Naive thymus-derived CD4-positive, alpha-beta T cell (primary cell): ENCODE measurements around the gene CLEC20A. TPM values are rescaled to one million over a fixed set of nuclear protein-coding genes. Genes with fewer than 3 reads are reported as not detected.

ENCODE experiments used
- ATAC-seq: fragments of 150-1000 bp; cut with Tn5 transposase; 2 replicates; pipeline ENCODE4 v1.10.0; 2021; ENCODE audit warnings: mild to moderate bottlenecking, moderate library complexity
- CTCF ChIA-PET: fragments of 350-600 bp; sonication (Branson Sonifier 250); formaldehyde crosslinking; loops from one replicate; lab custom pipeline; 2021; ENCODE audit warnings: antibody characterized with exemption; lab: Charles Lee
- POLR2A ChIA-PET: fragments of 350-600 bp; sonication (Branson Sonifier 250); formaldehyde crosslinking; loops from one replicate; lab custom pipeline; 2021; ENCODE audit warnings: antibody characterized with exemption, inconsistent platforms; lab: Charles Lee
- DNase-seq, 9 donors: peaks; one replicate each; pipeline versions ENCODE4 v3.0.0 to v3.0.0-alpha.2; 2020 to 2022; ENCODE audit warnings: mixed read lengths in 1 of 9
- H3K27ac ChIP-seq: one replicate; pipeline ENCODE4 v1.7.0; 2013; ENCODE audit warnings: mild to moderate bottlenecking, low read depth, low read length, moderate library complexity
- H3K27me3 ChIP-seq, 2 donors: one replicate each; pipeline ENCODE4 v1.7.0; 2013; ENCODE audit warnings: low read length in 2 of 2, mild to moderate bottlenecking in 2 of 2, moderate library complexity in 2 of 2; ENCODE audit not compliant: control insufficient read depth in 2 of 2, insufficient read depth in 2 of 2
- H3K36me3 ChIP-seq, 3 experiments: 1 replicate in 2 of 3; 2 replicates in 1 of 3; pipeline ENCODE4 v1.7.0; 2013; ENCODE audit warnings: low read length in 3 of 3, mild to moderate bottlenecking in 3 of 3, moderate library complexity in 1 of 3; ENCODE audit not compliant: insufficient read depth in 3 of 3, control insufficient read depth in 2 of 3
- H3K4me1 ChIP-seq, 2 donors: one replicate each; pipeline ENCODE4 v1.7.0; 2013; ENCODE audit warnings: low read length in 2 of 2, mild to moderate bottlenecking in 2 of 2, moderate library complexity in 1 of 2; ENCODE audit not compliant: control insufficient read depth in 2 of 2, insufficient read depth in 2 of 2
- H3K4me3 ChIP-seq: 2 replicates; pipeline ENCODE4 v1.7.0; 2013; ENCODE audit warnings: mild to moderate bottlenecking, low read length
- H3K9me3 ChIP-seq, 3 experiments: 1 replicate in 2 of 3; 2 replicates in 1 of 3; pipeline ENCODE4 v1.7.0; 2013; ENCODE audit warnings: low read length in 3 of 3; ENCODE audit not compliant: control insufficient read depth in 2 of 3
- H3K27ac Mint-ChIP-seq, 9 donors: one replicate each; pipeline ENCODE4 v1.8.0; 2020 to 2022; ENCODE audit warnings: mixed read lengths in 9 of 9, mild to moderate bottlenecking in 8 of 9, moderate library complexity in 5 of 9, inconsistent platforms in 2 of 9
- H3K27me3 Mint-ChIP-seq, 5 donors: one replicate each; pipeline ENCODE4 v1.8.0; 2021 to 2022; ENCODE audit warnings: mixed read lengths in 5 of 5, mild to moderate bottlenecking in 1 of 5
- H3K36me3 Mint-ChIP-seq, 5 donors: one replicate each; pipeline ENCODE4 v1.8.0; 2020 to 2022; ENCODE audit warnings: mixed read lengths in 5 of 5, mild to moderate bottlenecking in 3 of 5, inconsistent platforms in 1 of 5
- H3K4me1 Mint-ChIP-seq, 7 donors: one replicate each; pipeline ENCODE4 v1.8.0; 2020 to 2022; ENCODE audit warnings: mixed read lengths in 7 of 7, mild to moderate bottlenecking in 3 of 7, inconsistent platforms in 1 of 7
- H3K4me3 Mint-ChIP-seq, 10 donors: one replicate each; pipeline ENCODE4 v1.8.0; 2020 to 2022; ENCODE audit warnings: mild to moderate bottlenecking in 10 of 10, mixed read lengths in 10 of 10, moderate library complexity in 6 of 10, inconsistent platforms in 2 of 10
- H3K9me3 Mint-ChIP-seq, 11 donors: one replicate each; pipeline ENCODE4 v1.8.0; 2020 to 2022; ENCODE audit warnings: mixed read lengths in 11 of 11, mild to moderate bottlenecking in 4 of 11, inconsistent platforms in 1 of 11, moderate library complexity in 1 of 11
- intact Hi-C, 2 donors: fragments of 100-400 bp; cut with micrococcal nuclease; formaldehyde crosslinking; loops; one replicate each; pipeline ENCODE4 v1.15.1; 2023
- polyA plus RNA-seq, 2 donors: library from polyadenylated mRNA; unstranded; fragments of 300-500 nt; fragmentation: Illumina TruSeq; gene quantifications; one replicate each; pipeline ENCODE4 v1.2.3, GENCODE V29; 2021
- total RNA-seq, 6 experiments: library from RNA in 5 of 6; stranded (reverse) in 5 of 6; gene quantifications; 1 replicate in 5 of 6; 2 replicates in 1 of 6; pipeline ENCODE4 v1.2.3 and lab custom pipeline; 2021 to 2026

CLEC20A gene
- total and polyA plus RNA-seq, 7 experiments from 2014 or later = not detected

GRCh38 chr1:178521241-178521640 lies 24.5 kb upstream of the CLEC20A start:
- no peaks in the 10 kb centered on the region for H3K27me3 ChIP-seq
- H3K4me3 ChIP-seq = no peak overlapping the region
- H3K36me3 ChIP-seq = no peaks in the 10 kb centered on the region
- Mint-ChIP-seq H3K4me1 (peaks cover 0 to 2% (median 0%) of the 10 kb centered on the region in 7 donors), H3K27me3 (peaks cover 0 to 8% (median 0%) of the 10 kb centered on the region in 5 donors), H3K27ac (no peak overlapping the region), H3K9me3 (no peaks in the 10 kb centered on the region), H3K36me3 (no peaks in the 10 kb centered on the region), H3K4me3 (no peak overlapping the region)
- ChIA-PET CTCF (no interaction called here), POLR2A (no interaction called here)
- H3K9me3 ChIP-seq = no peaks in the 10 kb centered on the region
- DNase-seq (no peak), ATAC-seq (no peak)
- H3K27ac ChIP-seq = no peak overlapping the region
- intact Hi-C loops = no loop called here
- no peaks in the 10 kb centered on the region for H3K4me1 ChIP-seq

GRCh38 chr1:178520803-178521202 lies 24.0 kb upstream of the CLEC20A start:
- CTCF ChIA-PET = no interaction called here
- H3K9me3 Mint-ChIP-seq = no peaks in the 10 kb centered on the region
- no peak overlapping the region for H3K4me3 ChIP-seq
- ATAC-seq (no peak), DNase-seq (no peak)
- peaks cover 0 to 8% (median 0%) of the 10 kb centered on the region in 5 donors for H3K27me3 Mint-ChIP-seq
- no peaks in the 10 kb centered on the region for H3K4me1 ChIP-seq
- no peak overlapping the region for H3K27ac Mint-ChIP-seq
- intact Hi-C loops = no loop called here
- H3K27ac ChIP-seq = no peak overlapping the region
- no peaks in the 10 kb centered on the region for H3K27me3 ChIP-seq
- H3K9me3 ChIP-seq = no peaks in the 10 kb centered on the region
- POLR2A ChIA-PET = no interaction called here
- peaks cover 0 to 2% (median 0%) of the 10 kb centered on the region in 7 donors for H3K4me1 Mint-ChIP-seq
- H3K36me3 ChIP-seq = no peaks in the 10 kb centered on the region
- no peaks in the 10 kb centered on the region for H3K36me3 Mint-ChIP-seq
- H3K4me3 Mint-ChIP-seq = no peak overlapping the region

- CTCF ChIA-PET = interaction anchor here (0.7 kb wide), 1 partner anchor 587 kb away, joined by 3 read pairs; no protein-coding TSS in a partner anchor
- no peak overlapping the region for H3K4me3 Mint-ChIP-seq
- Histone ChIP-seq H3K27ac (no peak overlapping the region), H3K36me3 (no peaks in the 10 kb centered on the region), H3K27me3 (no peaks in the 10 kb centered on the region), H3K4me3 (no peak overlapping the region), H3K9me3 (no peaks in the 10 kb centered on the region), H3K4me1 (no peaks in the 10 kb centered on the region)
- intact Hi-C loops = no loop called here
- no peak overlapping the region for H3K27ac Mint-ChIP-seq
- no peaks in the 10 kb centered on the region for H3K9me3 Mint-ChIP-seq
- H3K27me3 Mint-ChIP-seq = peaks cover 0 to 8% (median 0%) of the 10 kb centered on the region in 5 donors
- peaks cover 0 to 2% (median 0%) of the 10 kb centered on the region in 7 donors for H3K4me1 Mint-ChIP-seq
- H3K36me3 Mint-ChIP-seq = no peaks in the 10 kb centered on the region
- ATAC-seq (no peak), DNase-seq (no peak)
- POLR2A ChIA-PET = interaction anchor here (0.6 kb wide), 1 partner anchor 193 kb away, joined by 3 read pairs; no protein-coding TSS in a partner anchor
These were observed 22.1 kb upstream of the CLEC20A start for GRCh38 chr1:178518894-178519293.

- ChIA-PET CTCF (no interaction called here), POLR2A (no interaction called here)
- no peaks in the 10 kb centered on the region for H3K27me3 ChIP-seq
- H3K27me3 Mint-ChIP-seq = peaks cover 0 to 8% (median 0%) of the 10 kb centered on the region in 5 donors
- H3K4me1 ChIP-seq = no peaks in the 10 kb centered on the region
- H3K36me3 Mint-ChIP-seq = no peaks in the 10 kb centered on the region
- H3K4me3 ChIP-seq = no peak overlapping the region
- no peaks in the 10 kb centered on the region for H3K9me3 Mint-ChIP-seq
- peaks cover 0 to 2% (median 0%) of the 10 kb centered on the region in 7 donors for H3K4me1 Mint-ChIP-seq
- H3K27ac ChIP-seq = no peak overlapping the region
- H3K9me3 ChIP-seq = no peaks in the 10 kb centered on the region
- DNase-seq (no peak), ATAC-seq (no peak)
- intact Hi-C loops = no loop called here
- no peaks in the 10 kb centered on the region for H3K36me3 ChIP-seq
- no peak overlapping the region for H3K4me3 Mint-ChIP-seq
- no peak overlapping the region for H3K27ac Mint-ChIP-seq
These were observed 19.3 kb upstream of the CLEC20A start for GRCh38 chr1:178516110-178516509.

GRCh38 chr1:178513278-178513983 lies 16.7 kb upstream of the CLEC20A start:
- ATAC-seq (no peak), DNase-seq (no peak)
- intact Hi-C loops = no loop called here
- peaks cover 0 to 6% (median 0%) of the 10 kb centered on the region in 5 donors for H3K27me3 Mint-ChIP-seq
- H3K9me3 Mint-ChIP-seq = peaks cover 0 to 2% (median 0%) of the 10 kb centered on the region in 11 donors
- Histone ChIP-seq H3K4me1 (no peaks in the 10 kb centered on the region), H3K4me3 (no peak overlapping the region), H3K27me3 (no peaks in the 10 kb centered on the region), H3K9me3 (no peaks in the 10 kb centered on the region), H3K36me3 (no peaks in the 10 kb centered on the region), H3K27ac (no peak overlapping the region)
- ChIA-PET POLR2A (no interaction called here), CTCF (no interaction called here)
- no peak overlapping the region for H3K4me3 Mint-ChIP-seq
- no peaks in the 10 kb centered on the region for H3K4me1 Mint-ChIP-seq
- H3K27ac Mint-ChIP-seq = no peak overlapping the region
- H3K36me3 Mint-ChIP-seq = no peaks in the 10 kb centered on the region

GRCh38 chr1:178512566-178513277 lies 16.0 kb upstream of the CLEC20A start, which contains the start of gene TEX35:
Gene TEX35 (plus strand): TSS chr1:178513109. CDS start chr1:178513189, 80 bp downstream.
- no peak within 1 kb of the TSS for H3K4me3 ChIP-seq
- no peak for DNase-seq
- POLR2A ChIA-PET = no interaction called here
- Mint-ChIP-seq H3K4me3 (no peak within 1 kb of the TSS), H3K27ac (no peak within 1 kb of the TSS), H3K27me3 (peaks cover 0 to 6% (median 0%) of the 10 kb centered on the region in 5 donors), H3K4me1 (no peaks in the 10 kb centered on the region), H3K36me3 (no peaks in the 10 kb centered on the region), H3K9me3 (peaks cover 0 to 2% (median 0%) of the 10 kb centered on the region in 11 donors)
- no peaks in the 10 kb centered on the region for H3K9me3 ChIP-seq
- CTCF ChIA-PET = no interaction called here
- no peaks in the 10 kb centered on the region for H3K36me3 ChIP-seq
- H3K27ac ChIP-seq = no peak within 1 kb of the TSS
- H3K27me3 ChIP-seq = no peaks in the 10 kb centered on the region
- no peak for ATAC-seq
- H3K4me1 ChIP-seq = no peaks in the 10 kb centered on the region
- intact Hi-C loops = no loop called here
